K562 (cell line): ENCODE measurements around the gene XPO6. TPM values are rescaled to one million over a fixed set of nuclear protein-coding genes. Genes with fewer than 3 reads are reported as not detected.

Experiments used
- ATAC-seq: fragments of 200-7000 bp; cut with Tn5 transposase; 3 replicates; pipeline ENCODE4 v1.9.1; 2020; ENCODE audit warnings: moderate library complexity
- BruUV-seq: library from RNA; stranded (reverse); fragments of 400-500 nt; replicated peaks from 2 replicates; lab custom pipeline; 2021; lab: Mats Ljungman, UMichigan
- CTCF ChIA-PET: fragments of 300-600 bp; formaldehyde crosslinking; extraction: SDS; loops from one replicate; lab custom pipeline; 2021; ENCODE audit warnings: low intra/inter-chr PET ratio; lab: Yijun Ruan, JAX
- POLR2A ChIA-PET: fragments of 300-600, 350-650 bp; sonication (Branson Sonifier 250); formaldehyde crosslinking; extraction: SDS; loops from one replicate; lab custom pipeline; 2021; ENCODE audit warnings: antibody characterized with exemption, inconsistent platforms; lab: Yijun Ruan, JAX
- DNase-seq, 4 experiments: peaks; one replicate each; pipeline versions ENCODE4 v3.0.0 to v3.0.0-alpha.2; 2011 to 2018; ENCODE audit warnings: low spot score in 3 of 4, mixed read lengths in 3 of 4; ENCODE audit errors: extremely low read depth in 1 of 4
- FAIRE-seq: peaks from 2 replicates; lab custom pipeline; 2011; peaks lifted over from hg19 to GRCh38; lab: Jason Lieb, UNC
- H2AFZ ChIP-seq: 2 replicates; pipeline ENCODE4 v1.6.0; 2011; ENCODE audit warnings: low read depth, low read length, control low read depth, inconsistent platforms
- H3K27ac ChIP-seq: fragments of 200-600 bp; 3 replicates; pipeline ENCODE4 v1.8.0; 2011; ENCODE audit warnings: low read depth, mild to moderate bottlenecking, control low read depth, inconsistent platforms, low read length, moderate library complexity, mixed read lengths; ENCODE audit errors: extremely low read depth
- H3K27me3 ChIP-seq, 2 experiments: fragments of 300-600 bp in 1 of 2; 2 replicates in 1 of 2; 3 replicates in 1 of 2; pipeline versions ENCODE4 v1.6.0 to v1.8.0; 2011; ENCODE audit warnings: inconsistent platforms in 2 of 2, low read length in 2 of 2, mild to moderate bottlenecking in 1 of 2, mixed read lengths in 1 of 2, moderate library complexity in 1 of 2; ENCODE audit not compliant: control insufficient read depth in 2 of 2, insufficient read depth in 2 of 2
- H3K36me3 ChIP-seq: fragments of 300-600 bp; 3 replicates; pipeline ENCODE4 v1.8.0; 2011; ENCODE audit warnings: mild to moderate bottlenecking, low read length, inconsistent platforms; ENCODE audit not compliant: control insufficient read depth, insufficient read depth
- H3K4me1 ChIP-seq, 2 experiments: fragments of 200-600 bp in 1 of 2; replicated peaks in 1 of 2; 2 replicates in 1 of 2; 3 replicates in 1 of 2; pipeline versions ENCODE4 v1.5.1 to v1.8.0; 2011; ENCODE audit warnings: inconsistent platforms in 2 of 2, low read length in 2 of 2, mild to moderate bottlenecking in 1 of 2, mixed read lengths in 1 of 2, moderate library complexity in 1 of 2; ENCODE audit not compliant: control insufficient read depth in 2 of 2, insufficient read depth in 2 of 2
- H3K4me2 ChIP-seq: 2 replicates; pipeline ENCODE4 v1.6.1; 2011; ENCODE audit warnings: low read length, control low read depth, inconsistent platforms, mixed read lengths; ENCODE audit not compliant: insufficient read depth
- H3K4me3 ChIP-seq: fragments of 200-600 bp; sonication (generic), shearing (Covaris generic); 2 replicates; pipeline ENCODE4 v1.5.1; 2016; ENCODE audit warnings: control low read depth, inconsistent platforms
- H3K79me2 ChIP-seq: fragments of 200-600 bp; 3 replicates; pipeline ENCODE4 v1.8.0; 2011; ENCODE audit warnings: low read length, inconsistent platforms; ENCODE audit not compliant: control insufficient read depth, insufficient read depth
- H3K9ac ChIP-seq, 2 experiments: 2 replicates each; pipeline versions ENCODE4 v1.6.0 to v1.6.1; 2011; ENCODE audit warnings: low read depth in 2 of 2, low read length in 2 of 2, control low read depth in 1 of 2, inconsistent platforms in 1 of 2, mild to moderate bottlenecking in 1 of 2, mixed read lengths in 1 of 2; ENCODE audit not compliant: insufficient read depth in 1 of 2
- H3K9me1 ChIP-seq: one replicate; pipeline ENCODE4 v1.6.0; 2011; ENCODE audit warnings: inconsistent platforms, mild to moderate bottlenecking, low read length, moderate library complexity; ENCODE audit not compliant: control insufficient read depth, insufficient read depth
- H3K9me3 ChIP-seq: replicated peaks from 2 replicates; pipeline ENCODE4 v1.5.1; 2011; ENCODE audit warnings: low read depth, low read length, inconsistent platforms; ENCODE audit not compliant: control insufficient read depth, insufficient read depth
- H4K20me1 ChIP-seq: replicated peaks from 2 replicates; pipeline ENCODE4 v1.6.1; 2011; ENCODE audit warnings: low read length, inconsistent platforms, mixed read lengths; ENCODE audit not compliant: control insufficient read depth, insufficient read depth
- E2F6 ChIP-seq, 2 experiments: IDR thresholded peaks; 2 replicates each; pipeline ENCODE4 v1.6.1; 2011; ENCODE audit warnings: borderline replicate concordance in 1 of 2, control low read depth in 1 of 2, low read depth in 1 of 2, low read length in 1 of 2, mild to moderate bottlenecking in 1 of 2, mixed read lengths in 1 of 2, moderate library complexity in 1 of 2; ENCODE audit not compliant: insufficient read depth in 1 of 2, insufficient read length in 1 of 2, poor library complexity in 1 of 2, severe bottlenecking in 1 of 2; ENCODE audit errors: extremely low read depth in 1 of 2
- GABPB1 ChIP-seq: sonication (generic); formaldehyde crosslinking; IDR thresholded peaks from 2 replicates; pipeline ENCODE4 v1.8.0; 2022; ENCODE audit warnings: mild to moderate bottlenecking, missing genetic modification reagents
- HLTF ChIP-seq: fragments of 450-650 bp; IDR thresholded peaks from 2 replicates; pipeline ENCODE4 v1.6.1; 2016
- HNRNPL ChIP-seq: fragments of 200-400 bp; formaldehyde crosslinking; IDR thresholded peaks from 2 replicates; pipeline ENCODE4 v1.6.1; 2017; ENCODE audit warnings: low read depth, mild to moderate bottlenecking, low read length
- KAT7 ChIP-seq: sonication (generic); formaldehyde crosslinking; IDR thresholded peaks from 2 replicates; pipeline ENCODE4 v1.8.0; 2022; ENCODE audit warnings: missing genetic modification reagents, mild to moderate bottlenecking, borderline replicate concordance
- NR2C2 ChIP-seq, 2 experiments: fragments of 200-800 bp in 1 of 2; sonication (Bioruptor generic) in 1 of 2; sonication (generic) in 1 of 2; formaldehyde crosslinking in 1 of 2; IDR thresholded peaks; 2 replicates each; pipeline versions ENCODE4 v1.6.1 to v1.8.0; 2016 to 2022; ENCODE audit warnings: mild to moderate bottlenecking in 1 of 2, missing compliant biosample characterization in 1 of 2, missing genetic modification characterization in 1 of 2, missing genetic modification reagents in 1 of 2
- SREBF2 ChIP-seq: sonication (generic); formaldehyde crosslinking; IDR thresholded peaks from 2 replicates; pipeline ENCODE4 v1.4.0; 2020; ENCODE audit warnings: mild to moderate bottlenecking, missing genetic modification reagents
- ZBTB5 ChIP-seq: fragments of 450-650 bp; IDR thresholded peaks from 2 replicates; pipeline ENCODE4 v1.6.1; 2017; ENCODE audit warnings: antibody characterized with exemption
- ZNF239 ChIP-seq: fragments of 250-450 bp; sonication (Bioruptor Pico); IDR thresholded peaks from 2 replicates; pipeline ENCODE4 v1.4.0; 2020; ENCODE audit warnings: mild to moderate bottlenecking
- ZNF695 ChIP-seq: fragments of 450-650 bp; formaldehyde crosslinking; IDR thresholded peaks from 2 replicates; pipeline ENCODE4 v1.4.0; 2020; ENCODE audit warnings: mild to moderate bottlenecking, moderate library complexity
- WGBS: fragments of 100-300 bp; shearing (Covaris generic); methylation state at CpG from one replicate; pipeline ENCODE4 v1.1.6; 2016; ENCODE audit warnings: low coverage, mixed read lengths; ENCODE audit not compliant: insufficient coverage; ENCODE audit errors: missing lambda C conversion rate; 5-methylcytosine and 5-hydroxymethylcytosine counted together
- in situ Hi-C: fragments of 300-500 bp; cut with MboI; formaldehyde crosslinking; loops from 4 replicates; pipeline ENCODE4 v1.15.0; 2018; ENCODE audit warnings: inconsistent platforms, mixed read lengths
- intact Hi-C: fragments of 100-400 bp; cut with micrococcal nuclease; formaldehyde crosslinking; loops from 2 replicates; pipeline ENCODE4 v1.14.2; 2022
- polyA plus RNA-seq, 8 experiments: library from polyadenylated mRNA; depleted of rRNA in 4 of 8; stranded (reverse) in 5 of 8; unstranded in 3 of 8; fragments of >200 nt; fragmentation: Nextera tagmentation in 2 of 8; fragmentation: Illumina TruSeq in 1 of 8; extraction: Ambion mirVana in 2 of 8; extraction: Trizol in 1 of 8; gene quantifications; 2 replicates each; pipeline versions ENCODE4 v1.2.1 to v1.2.3, GENCODE V29; 2011 to 2014; ENCODE audit warnings: inconsistent platforms in 1 of 8, missing spikeins in 1 of 8
- total RNA-seq, 7 experiments: library from RNA; depleted of rRNA in 6 of 7; stranded (reverse); fragments of >200 nt in 6 of 7; fragmentation: Illumina TruSeq in 2 of 7; extraction: Trizol in 2 of 7; gene quantifications; 2 replicates each; pipeline versions ENCODE4 v1.2.1 to v1.2.3, GENCODE V29; 2011 to 2021; ENCODE audit warnings: low replicate concordance in 1 of 7
- TF ChIP-seq, protein P1 (sequence below): IDR thresholded peaks from 3 replicates; pipeline ENCODE4 v1.6.1; 2011; ENCODE audit warnings: borderline replicate concordance, mild to moderate bottlenecking; ENCODE audit not compliant: insufficient read length, insufficient read depth

The XPO6 gene
- total and polyA plus RNA-seq, 9 of the 15 experiments (the other 6 are each of a cell fraction or from before 2014, with no cell fraction given), result 11.2 to 196 (median 119) TPM

DNA sequence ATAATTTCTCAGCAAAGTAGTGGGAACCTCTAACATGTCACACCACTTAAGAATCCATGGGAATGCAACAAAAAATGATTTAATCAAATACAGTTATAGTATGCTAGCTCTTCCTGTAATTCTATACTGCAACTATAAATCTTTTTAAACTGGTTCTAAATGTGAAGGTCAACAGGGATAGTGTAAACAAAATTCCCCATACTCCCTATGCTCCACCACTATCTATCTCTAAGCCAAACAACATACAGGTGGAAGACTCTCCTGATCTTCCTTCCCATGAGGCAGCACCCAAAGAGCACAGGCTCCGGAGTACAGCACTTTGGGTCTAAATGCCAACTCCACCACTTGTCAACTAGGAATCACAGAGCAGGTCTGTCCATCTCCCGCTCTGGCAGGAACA lies 4.4 kb downstream of the XPO6 start:
- no TSS peak for BruUV-seq
- H3K9me3 ChIP-seq, result no peaks in the 10 kb centered on the region
- FAIRE-seq, result no peak
- peaks cover 3% of the 10 kb centered on the region for H3K9me1 ChIP-seq
- ATAC-seq, result no peak
- WGBS, result 100% methylated on average over 2 of the region's 2 CpGs
- peaks cover 80% of the 10 kb centered on the region for H3K36me3 ChIP-seq
- peaks cover 46% of the 10 kb centered on the region for H4K20me1 ChIP-seq
- intact Hi-C loops (no loop called here), in situ Hi-C loops (no loop called here)
- no peak overlapping the region for H2AFZ ChIP-seq
- no peak overlapping the region for H3K4me2 ChIP-seq
- H3K4me3 ChIP-seq, result no peak overlapping the region
- H3K27ac ChIP-seq, result no peak overlapping the region; the same call in 2 of the 3 replicates
- peaks cover 92% of the 10 kb centered on the region for H3K79me2 ChIP-seq
- TF ChIP-seq ZBTB5 (no peak), SREBF2 (no peak), ZNF695 (CRISPR knock-in tag) (no peak), ZNF239 (CRISPR knock-in tag) (no peak), HLTF (no peak), E2F6 (IDR thresholded peaks at IDR 0.05; ENCODE audit: borderline replicate concordance in 1 of 2, extremely low read depth in 1 of 2, insufficient read depth in 1 of 2, insufficient read length in 1 of 2, low read depth in 1 of 2, low read length in 1 of 2, poor library complexity in 1 of 2, severe bottlenecking in 1 of 2) (no peak), HNRNPL (no peak), NR2C2 (CRISPR knock-in tag; IDR thresholded peaks at IDR 0.05) (no peak), NR2C2 (tag; IDR thresholded peaks at IDR 0.05) (no peak), KAT7 (no peak), GABPB1 (CRISPR knock-in tag) (no peak)
- TF ChIP-seq, protein P1, sequence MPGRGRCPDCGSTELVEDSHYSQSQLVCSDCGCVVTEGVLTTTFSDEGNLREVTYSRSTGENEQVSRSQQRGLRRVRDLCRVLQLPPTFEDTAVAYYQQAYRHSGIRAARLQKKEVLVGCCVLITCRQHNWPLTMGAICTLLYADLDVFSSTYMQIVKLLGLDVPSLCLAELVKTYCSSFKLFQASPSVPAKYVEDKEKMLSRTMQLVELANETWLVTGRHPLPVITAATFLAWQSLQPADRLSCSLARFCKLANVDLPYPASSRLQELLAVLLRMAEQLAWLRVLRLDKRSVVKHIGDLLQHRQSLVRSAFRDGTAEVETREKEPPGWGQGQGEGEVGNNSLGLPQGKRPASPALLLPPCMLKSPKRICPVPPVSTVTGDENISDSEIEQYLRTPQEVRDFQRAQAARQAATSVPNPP, result no peak
- ChIA-PET CTCF (no interaction called here), POLR2A (interaction anchor here (1.4 kb wide), 1 partner anchor 13 kb away, joined by 6 read pairs; no protein-coding TSS in a partner anchor)
- H3K9ac ChIP-seq, result no peak overlapping the region; a peak in 1 of 4 replicates
- no peak for DNase-seq
- H3K27me3 ChIP-seq, result no peaks in the 10 kb centered on the region
- peaks cover 12 to 26% of the 10 kb centered on the region in 2 experiments; a peak in 4 of 5 replicates for H3K4me1 ChIP-seq
